GM12878 (cell line): ENCODE data around the gene RUNX3. TPM values are rescaled to one million over a fixed set of nuclear protein-coding genes. Genes with fewer than 3 reads are reported as not detected.

ENCODE experiments used
- ATAC-seq: fragments of 200-7000 bp; cut with Tn5 transposase; 3 replicates; pipeline ENCODE4 v1.9.1; 2020; ENCODE audit warnings: mild to moderate bottlenecking, moderate library complexity
- BruUV-seq: library from RNA; stranded (reverse); fragments of 400-500 nt; replicated peaks from 2 replicates; lab custom pipeline; 2021; lab: Mats Ljungman, UMichigan
- CTCF ChIA-PET: fragments of 300-600 bp; sonication (Branson Sonifier 250); formaldehyde crosslinking; extraction: SDS; loops from one replicate; lab custom pipeline; 2021; ENCODE audit warnings: inconsistent platforms; lab: Yijun Ruan, JAX
- POLR2A ChIA-PET: fragments of 350-600 bp; formaldehyde crosslinking; extraction: SDS; loops from one replicate; lab custom pipeline; 2021; ENCODE audit warnings: inconsistent platforms; lab: Charles Lee
- RAD21 ChIA-PET: fragments of 300-600 bp; sonication (Branson Sonifier 250); formaldehyde crosslinking; loops from one replicate; lab custom pipeline; 2023; ENCODE audit warnings: antibody characterized with exemption; ENCODE audit not compliant: unreplicated experiment; lab: Charles Lee
- SMC1A ChIA-PET: fragments of 300-600 bp; sonication (Branson Sonifier 250); formaldehyde crosslinking; loops from one replicate; lab custom pipeline; 2023; ENCODE audit not compliant: unreplicated experiment, uncharacterized antibody; lab: Charles Lee
- DNase-seq: peaks from one replicate; pipeline ENCODE4 v3.0.0-alpha.2; 2011; ENCODE audit warnings: low read depth, low spot score
- FAIRE-seq: peaks from 3 replicates; lab custom pipeline; 2011; peaks lifted over from hg19 to GRCh38; lab: Jason Lieb, UNC
- H2AFZ ChIP-seq: 2 replicates; pipeline ENCODE4 v1.6.0; 2011; ENCODE audit warnings: low read depth, low read length, control low read depth; ENCODE audit not compliant: control insufficient read depth
- H3K27ac ChIP-seq: 2 replicates; pipeline ENCODE4 v1.5.1; 2011; ENCODE audit warnings: control low read depth; ENCODE audit not compliant: control insufficient read depth, insufficient read depth
- H3K27me3 ChIP-seq, 2 experiments: replicated peaks in 1 of 2; 2 replicates each; pipeline versions ENCODE4 v1.6.0 to v1.6.1; 2011; ENCODE audit warnings: low read length in 1 of 2; ENCODE audit not compliant: control insufficient read depth in 2 of 2, insufficient read depth in 2 of 2
- H3K36me3 ChIP-seq, 2 experiments: 2 replicates each; pipeline ENCODE4 v1.5.1; 2011; ENCODE audit warnings: low read length in 1 of 2; ENCODE audit not compliant: control insufficient read depth in 2 of 2, insufficient read depth in 2 of 2
- H3K4me1 ChIP-seq: 2 replicates; pipeline ENCODE4 v1.6.1; 2011; ENCODE audit warnings: mild to moderate bottlenecking, low read length, moderate library complexity, mixed read lengths; ENCODE audit not compliant: control insufficient read depth, insufficient read depth
- H3K4me2 ChIP-seq: 2 replicates; pipeline ENCODE4 v1.6.0; 2011; ENCODE audit warnings: control low read depth; ENCODE audit not compliant: control insufficient read depth, insufficient read depth
- H3K4me3 ChIP-seq: fragments of 200-600 bp; sonication (generic); 2 replicates; pipeline ENCODE4 v1.5.1; 2016
- H3K79me2 ChIP-seq: 2 replicates; pipeline ENCODE4 v1.6.0; 2011; ENCODE audit warnings: low read length; ENCODE audit not compliant: control insufficient read depth, insufficient read depth
- H3K9ac ChIP-seq: 2 replicates; pipeline ENCODE4 v1.8.0; 2011; ENCODE audit warnings: low read length, control low read depth, mixed read lengths; ENCODE audit not compliant: control insufficient read depth, insufficient read depth
- H3K9me3 ChIP-seq: replicated peaks from 3 replicates; pipeline ENCODE4 v1.5.1; 2011; ENCODE audit warnings: mild to moderate bottlenecking, low read length; ENCODE audit not compliant: control insufficient read depth, insufficient read depth
- H4K20me1 ChIP-seq: 2 replicates; pipeline ENCODE4 v1.6.0; 2011; ENCODE audit not compliant: control insufficient read depth, insufficient read depth
- ATF2 ChIP-seq: IDR thresholded peaks from 2 replicates; pipeline ENCODE4 v1.6.1; 2012; ENCODE audit warnings: low read length, inconsistent platforms
- CBFB ChIP-seq: IDR thresholded peaks from 2 replicates; pipeline ENCODE4 v1.6.1; 2016; ENCODE audit warnings: antibody characterized with exemption, low read depth
- HSF1 ChIP-seq: fragments of 150-350 bp; IDR thresholded peaks from 2 replicates; pipeline ENCODE4 v1.6.1; 2014; ENCODE audit warnings: mild to moderate bottlenecking, low read depth, low read length
- IKZF1 ChIP-seq: fragments of 450-650 bp; conservative IDR thresholded peaks from 2 replicates; pipeline ENCODE4 v1.6.1; 2017; ENCODE audit warnings: antibody characterized with exemption, mild to moderate bottlenecking
- LARP7 ChIP-seq: fragments of 450-650 bp; IDR thresholded peaks from 2 replicates; pipeline ENCODE4 v1.6.1; 2017; ENCODE audit warnings: mild to moderate bottlenecking
- NR2C1 ChIP-seq: fragments of 450-650 bp; IDR thresholded peaks from 2 replicates; pipeline ENCODE4 v1.6.1; 2017; ENCODE audit warnings: antibody characterized with exemption, mild to moderate bottlenecking, moderate library complexity
- NR2C2 ChIP-seq: IDR thresholded peaks from 2 replicates; pipeline ENCODE4 v1.6.1; 2011; ENCODE audit warnings: borderline replicate concordance, low read depth; ENCODE audit not compliant: control insufficient read depth, insufficient read length
- POLR2A ChIP-seq: IDR thresholded peaks from 2 replicates; pipeline ENCODE4 v1.6.1; 2011; ENCODE audit warnings: low read depth, mild to moderate bottlenecking, low read length
- RB1 ChIP-seq: fragments of 450-650 bp; formaldehyde crosslinking; IDR thresholded peaks from 2 replicates; pipeline ENCODE4 v1.6.1; 2017; ENCODE audit warnings: mild to moderate bottlenecking, borderline replicate concordance
- RELB ChIP-seq: fragments of 450-650 bp; IDR thresholded peaks from 2 replicates; pipeline ENCODE4 v1.6.1; 2017; ENCODE audit warnings: low read depth, mild to moderate bottlenecking, moderate library complexity
- ZBED1 ChIP-seq: IDR thresholded peaks from 2 replicates; pipeline ENCODE4 v1.6.1; 2016; ENCODE audit warnings: borderline replicate concordance
- ZNF24 ChIP-seq: fragments of 450-650 bp; IDR thresholded peaks from 2 replicates; pipeline ENCODE4 v1.6.1; 2017; ENCODE audit warnings: antibody characterized with exemption, mild to moderate bottlenecking
- WGBS: methylation state at CpG from one replicate; pipeline ENCODE4 v1.1.6; 2016; ENCODE audit warnings: low lambda C conversion rate; ENCODE audit not compliant: insufficient replicate concordance, insufficient coverage; ENCODE audit errors: missing lambda C conversion rate; 5-methylcytosine and 5-hydroxymethylcytosine counted together
- in situ Hi-C: fragments of 300-500 bp; cut with MboI; formaldehyde crosslinking; loops from 9 replicates; pipeline ENCODE4 v1.14.3; 2018; ENCODE audit warnings: mixed read lengths
- intact Hi-C: fragments of 100-400 bp; cut with micrococcal nuclease; formaldehyde crosslinking; loops from one replicate; pipeline ENCODE4 v1.14.2; 2022; ENCODE audit not compliant: unreplicated experiment
- polyA plus RNA-seq, 11 experiments: library from polyadenylated mRNA; depleted of rRNA in 4 of 11; unstranded in 6 of 11; stranded (reverse) in 5 of 11; fragments of >200 nt; fragmentation: Nextera tagmentation in 4 of 11; fragmentation: Illumina TruSeq in 1 of 11; extraction: Ambion mirVana in 4 of 11; extraction: Trizol in 1 of 11; gene quantifications; 1 replicate in 1 of 11; 2 replicates in 10 of 11; pipeline versions ENCODE4 v1.2.1 to v1.2.3, GENCODE V29; 2011 to 2016; ENCODE audit warnings: inconsistent platforms in 2 of 11, missing spikeins in 2 of 11, low read depth in 1 of 11
- total RNA-seq, 4 experiments: library from RNA; depleted of rRNA in 3 of 4; stranded (reverse); fragments of >200 nt in 3 of 4; fragmentation: Illumina TruSeq in 1 of 4; extraction: Trizol in 1 of 4; gene quantifications; 2 replicates each; pipeline versions ENCODE4 v1.2.1 to v1.2.3, GENCODE V29; 2013 to 2021

The RUNX3 gene
- total and polyA plus RNA-seq, 10 of the 15 experiments (the other 5 are each of a cell fraction or from before 2014, with no cell fraction given): 19.0 to 151 (median 31.4) TPM

DNA sequence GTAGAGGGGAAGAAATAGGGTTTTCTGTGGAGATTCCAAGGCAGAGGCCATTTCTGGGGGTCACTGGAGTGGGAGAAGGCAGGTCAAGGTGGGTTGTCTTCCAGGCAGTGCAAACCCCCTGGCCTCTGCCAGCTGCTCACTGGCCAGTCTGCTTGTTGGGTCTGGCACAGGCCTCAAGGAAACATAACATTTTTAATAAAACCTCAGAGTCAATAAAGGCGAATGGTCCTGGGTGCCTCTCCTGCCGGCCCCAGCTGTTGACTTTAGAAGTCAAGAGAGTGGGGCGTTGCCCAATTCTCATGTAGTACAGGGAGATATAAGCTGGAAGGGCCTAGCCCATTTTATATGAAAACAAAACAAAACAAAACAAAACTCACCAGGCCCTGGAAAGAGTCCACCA lies 36.6 kb downstream of the RUNX3 start:
- TF ChIP-seq RELB: no peak
- TF ChIP-seq ZNF24: no peak
- no peak for TF ChIP-seq HSF1
- TF ChIP-seq ATF2: no peak
- TF ChIP-seq RB1: no peak
- TF ChIP-seq NR2C2: no peak
- TF ChIP-seq NR2C1: no peak
- TF ChIP-seq POLR2A: no peak
- TF ChIP-seq LARP7: no peak
- TF ChIP-seq ZBED1: no peak
- no peak for TF ChIP-seq IKZF1
- TF ChIP-seq CBFB: no peak
- no peak for FAIRE-seq
- intact Hi-C loops: no loop called here
- no peaks in the 10 kb centered on the region for H3K79me2 ChIP-seq
- no peak overlapping the region for H3K9ac ChIP-seq
- no peaks in the 10 kb centered on the region for H4K20me1 ChIP-seq
- 100% methylated on average over 3 of the region's 3 CpGs for WGBS
- POLR2A ChIA-PET: interaction anchor here (0.7 to 1.3 kb wide), 4 partner anchors 28 to 160 kb away, joined by 3 to 4 read pairs (median 3); no protein-coding TSS in a partner anchor
- CTCF ChIA-PET: interaction anchor here (1.1 kb wide), 1 partner anchor 44 kb away, joined by 7 read pairs; no protein-coding TSS in a partner anchor
- no peaks in the 10 kb centered on the region for H3K36me3 ChIP-seq
- SMC1A ChIA-PET: interaction anchor here (0.8 to 1.7 kb wide), 6 partner anchors 13 to 235 kb away, joined by 3 to 9 read pairs (median 3); no protein-coding TSS in a partner anchor
- RAD21 ChIA-PET: interaction anchor here (0.9 to 1.2 kb wide), 2 partner anchors 31 to 309 kb away, joined by 3 read pairs; no protein-coding TSS in a partner anchor
- peaks cover 6% of the 10 kb centered on the region for H3K9me3 ChIP-seq
- no TSS peak for BruUV-seq
- no peaks in the 10 kb centered on the region for H3K27me3 ChIP-seq
- in situ Hi-C loops: no loop called here
- H3K27ac ChIP-seq: no peak overlapping the region
- no peak overlapping the region for H3K4me3 ChIP-seq
- DNase-seq: no peak
- no peak for ATAC-seq
- H3K4me2 ChIP-seq: no peak overlapping the region
- no peak overlapping the region for H2AFZ ChIP-seq
- H3K4me1 ChIP-seq: no peaks in the 10 kb centered on the region; the same call in 1 of the 2 replicates
